MM.1S (cell line): ENCODE measurements around the gene POLRMT.

ENCODE experiments used
- DNase-seq: peaks from one replicate; pipeline ENCODE4 v3.0.0-alpha.2; 2015
- H2AFZ ChIP-seq: fragments of 300-600 bp; sonication (generic); 2 replicates; pipeline ENCODE4 v1.6.0; 2016; ENCODE audit warnings: antibody characterized with exemption, low read length
- H3F3A ChIP-seq: fragments of 300-600 bp; sonication (generic); 2 replicates; pipeline ENCODE4 v1.6.1; 2016; ENCODE audit warnings: mild to moderate bottlenecking, antibody characterized with exemption, low read length, moderate library complexity, mixed read lengths; ENCODE audit not compliant: insufficient read depth
- H3K27ac ChIP-seq: fragments of 300-600 bp; sonication (generic); 2 replicates; pipeline ENCODE4 v1.5.1; 2016; ENCODE audit warnings: mild to moderate bottlenecking, low read length
- H3K27me3 ChIP-seq: fragments of 300-600 bp; sonication (generic); replicated peaks from 2 replicates; pipeline ENCODE4 v1.6.0; 2016; ENCODE audit warnings: low read length; ENCODE audit not compliant: insufficient read depth
- H3K36me3 ChIP-seq: fragments of 300-600 bp; sonication (generic); replicated peaks from 2 replicates; pipeline ENCODE4 v1.6.1; 2016; ENCODE audit warnings: mild to moderate bottlenecking, low read length, mixed read lengths; ENCODE audit not compliant: insufficient read depth
- H3K4me1 ChIP-seq: fragments of 300-600 bp; sonication (generic); 2 replicates; pipeline ENCODE4 v1.6.1; 2016; ENCODE audit warnings: low read length, mixed read lengths
- H3K4me2 ChIP-seq: fragments of 300-600 bp; sonication (generic); 2 replicates; pipeline ENCODE4 v1.6.0; 2016; ENCODE audit warnings: low read depth, low read length
- H3K4me3 ChIP-seq: fragments of 300-600 bp; sonication (generic); 2 replicates; pipeline ENCODE4 v1.5.1; 2016; ENCODE audit warnings: low read length, mixed read lengths
- H3K79me2 ChIP-seq: fragments of 300-600 bp; sonication (generic); 2 replicates; pipeline ENCODE4 v1.6.1; 2016; ENCODE audit warnings: mixed run types, low read length, mixed read lengths
- H3K9ac ChIP-seq: fragments of 300-600 bp; sonication (generic); 2 replicates; pipeline ENCODE4 v1.6.1; 2016; ENCODE audit warnings: low read length, mixed read lengths
- H3K9me2 ChIP-seq: fragments of 300-600 bp; sonication (generic); replicated peaks from 2 replicates; pipeline ENCODE4 v1.6.1; 2016; ENCODE audit warnings: mild to moderate bottlenecking, low read length, mixed read lengths; ENCODE audit not compliant: insufficient read depth
- H3K9me3 ChIP-seq: fragments of 300-600 bp; sonication (generic); replicated peaks from 2 replicates; pipeline ENCODE4 v1.6.1; 2016; ENCODE audit warnings: mild to moderate bottlenecking, low read length, mixed read lengths; ENCODE audit not compliant: insufficient read depth
- H4K20me1 ChIP-seq: fragments of 300-600 bp; sonication (generic); 2 replicates; pipeline ENCODE4 v1.6.1; 2016; ENCODE audit warnings: mild to moderate bottlenecking, low read length, moderate library complexity, mixed read lengths; ENCODE audit not compliant: insufficient read depth
- CTCF ChIP-seq: fragments of 300-600 bp; sonication (generic); IDR thresholded peaks from 2 replicates; pipeline ENCODE4 v1.5.1; 2016; ENCODE audit warnings: antibody characterized with exemption, low read length, mixed read lengths
- EZH2 ChIP-seq: fragments of 300-600 bp; sonication (generic); optimal IDR thresholded peaks from 2 replicates; pipeline ENCODE3; 2017; ENCODE audit warnings: low read depth, mild to moderate bottlenecking, antibody characterized with exemption, low read length, mixed read lengths
- EZH2phosphoT487 ChIP-seq: fragments of 300-600 bp; sonication (generic); IDR thresholded peaks from 2 replicates; pipeline ENCODE4 v1.6.1; 2018; ENCODE audit warnings: antibody characterized with exemption, low read length

POLRMT gene

GRCh38 chr19:573519-573825, 59.9 kb downstream of the POLRMT start:
- Histone ChIP-seq H3K9ac (peak overlapping the region; percentile 99), H3K36me3 (peaks cover 4% of the 10 kb centered on the region; the same call in 1 of the 2 replicates), H3K79me2 (peaks cover 60% of the 10 kb centered on the region), H3K4me1 (peaks cover 8% of the 10 kb centered on the region; the same call in 1 of the 2 replicates), H3K9me3 (no peaks in the 10 kb centered on the region), H3F3A (peaks cover 14% of the 10 kb centered on the region), H4K20me1 (peaks cover 20% of the 10 kb centered on the region), H3K4me2 (peak overlapping the region; percentile 98), H3K27ac (no peak overlapping the region), H3K9me2 (no peaks in the 10 kb centered on the region), H3K27me3 (no peaks in the 10 kb centered on the region), H2AFZ (0 out of 2 replicates have a peak overlapping the region, but pooled peaks have one; percentile 84), H3K4me3 (peak overlapping the region; percentile 95)
- DNase-seq = no peak
- TF ChIP-seq EZH2phosphoT487 (no peak), EZH2 (no peak), CTCF (no peak)

- peaks cover 14% of the 10 kb centered on the region for H3F3A ChIP-seq
- H3K9ac ChIP-seq = peak overlapping the region; percentile 99
- H4K20me1 ChIP-seq = peaks cover 20% of the 10 kb centered on the region
- DNase-seq = peak; percentile 28
- H3K27ac ChIP-seq = peak overlapping the region; percentile 37; the same call in 1 of the 2 replicates
- peak overlapping the region; percentile 98 for H3K4me2 ChIP-seq
- TF ChIP-seq CTCF (no peak), EZH2 (no peak), EZH2phosphoT487 (no peak)
- H3K9me2 ChIP-seq = no peaks in the 10 kb centered on the region
- H3K4me3 ChIP-seq = peak overlapping the region; percentile 95
- peaks cover 8% of the 10 kb centered on the region; the same call in 1 of the 2 replicates for H3K4me1 ChIP-seq
- no peaks in the 10 kb centered on the region; the same call in 1 of the 2 replicates for H3K36me3 ChIP-seq
- no peaks in the 10 kb centered on the region for H3K9me3 ChIP-seq
- peaks cover 55% of the 10 kb centered on the region for H3K79me2 ChIP-seq
- no peaks in the 10 kb centered on the region for H3K27me3 ChIP-seq
- H2AFZ ChIP-seq = peak overlapping the region; percentile 84
Observed at GRCh38 chr19:572743-573518, 60.4 kb downstream of the POLRMT start.

- DNase-seq = peak; percentile 100
- H3K9me3 ChIP-seq = no peaks in the 10 kb centered on the region
- H3K27me3 ChIP-seq = no peaks in the 10 kb centered on the region
- H4K20me1 ChIP-seq = peaks cover 18% of the 10 kb centered on the region
- peak within 1 kb of the TSS; percentile 98 for H3K4me2 ChIP-seq
- H3K36me3 ChIP-seq = no peaks in the 10 kb centered on the region; the same call in 1 of the 2 replicates
- peaks cover 48% of the 10 kb centered on the region for H3K79me2 ChIP-seq
- peaks cover 14% of the 10 kb centered on the region for H3F3A ChIP-seq
- no peaks in the 10 kb centered on the region for H3K9me2 ChIP-seq
- peak within 1 kb of the TSS; percentile 88 for H2AFZ ChIP-seq
- TF ChIP-seq EZH2 = no peak
- TF ChIP-seq CTCF = no peak
- TF ChIP-seq EZH2phosphoT487 = no peak
- H3K27ac ChIP-seq = peak within 1 kb of the TSS; percentile 87
- peaks cover 8% of the 10 kb centered on the region; the same call in 1 of the 2 replicates for H3K4me1 ChIP-seq
- peak within 1 kb of the TSS; percentile 99 for H3K9ac ChIP-seq
- peak within 1 kb of the TSS; percentile 95 for H3K4me3 ChIP-seq
Observed at GRCh38 chr19:572140-572742, 61.1 kb downstream of the POLRMT start, which contains the start of gene BSG. Gene BSG, plus strand, starts transcription at chr19:572596. Its CDS starts 39 bp downstream, at chr19:572635.
